Lower leg skin (tissue), 3 donors: ENCODE data around the gene CCL17.
"Not testable (repeated sequence)": the region's sequence is repeated elsewhere in the genome, so short reads cannot be mapped to it uniquely, and the experiment has no call there.

Source experiments
- POLR2A ChIP-seq, 2 donors: fragments of 450-650 bp; IDR thresholded peaks; one replicate each; pipeline ENCODE4 v1.6.1; 2016 to 2017; ENCODE audit warnings: antibody characterized with exemption in 2 of 2, mild to moderate bottlenecking in 1 of 2, moderate library complexity in 1 of 2
- TF ChIP-seq, protein P1 (sequence below), 3 donors: fragments of 450-650 bp; IDR thresholded peaks; one replicate each; pipeline ENCODE4 v1.5.1; 2016; ENCODE audit warnings: antibody characterized with exemption in 3 of 3, mild to moderate bottlenecking in 3 of 3, moderate library complexity in 2 of 3

DNA sequence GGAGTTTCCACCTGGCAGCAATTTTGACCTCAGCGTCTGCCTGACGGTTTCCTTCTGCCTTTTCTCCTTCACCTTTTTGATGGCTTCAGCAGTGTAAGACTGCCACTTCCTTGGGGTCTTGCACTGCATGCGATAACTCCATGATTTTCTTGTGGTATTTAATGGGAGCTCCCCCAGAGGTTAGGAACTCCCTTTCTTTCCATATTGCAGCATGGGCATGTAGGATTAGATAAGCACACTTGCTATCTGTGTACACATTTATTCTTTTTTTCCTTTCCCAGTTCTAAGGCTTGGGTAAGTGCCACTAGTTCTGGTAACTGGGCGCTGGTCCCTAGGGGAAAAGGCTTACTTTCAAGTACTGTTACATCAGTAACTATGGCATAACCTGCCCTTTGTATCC lies 7.1 kb upstream of the CCL17 start:
- not testable (repeated sequence) for TF ChIP-seq POLR2A (IDR thresholded peaks at IDR 0.05)
- TF ChIP-seq, protein P1, sequence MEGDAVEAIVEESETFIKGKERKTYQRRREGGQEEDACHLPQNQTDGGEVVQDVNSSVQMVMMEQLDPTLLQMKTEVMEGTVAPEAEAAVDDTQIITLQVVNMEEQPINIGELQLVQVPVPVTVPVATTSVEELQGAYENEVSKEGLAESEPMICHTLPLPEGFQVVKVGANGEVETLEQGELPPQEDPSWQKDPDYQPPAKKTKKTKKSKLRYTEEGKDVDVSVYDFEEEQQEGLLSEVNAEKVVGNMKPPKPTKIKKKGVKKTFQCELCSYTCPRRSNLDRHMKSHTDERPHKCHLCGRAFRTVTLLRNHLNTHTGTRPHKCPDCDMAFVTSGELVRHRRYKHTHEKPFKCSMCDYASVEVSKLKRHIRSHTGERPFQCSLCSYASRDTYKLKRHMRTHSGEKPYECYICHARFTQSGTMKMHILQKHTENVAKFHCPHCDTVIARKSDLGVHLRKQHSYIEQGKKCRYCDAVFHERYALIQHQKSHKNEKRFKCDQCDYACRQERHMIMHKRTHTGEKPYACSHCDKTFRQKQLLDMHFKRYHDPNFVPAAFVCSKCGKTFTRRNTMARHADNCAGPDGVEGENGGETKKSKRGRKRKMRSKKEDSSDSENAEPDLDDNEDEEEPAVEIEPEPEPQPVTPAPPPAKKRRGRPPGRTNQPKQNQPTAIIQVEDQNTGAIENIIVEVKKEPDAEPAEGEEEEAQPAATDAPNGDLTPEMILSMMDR (IDR thresholded peaks at IDR 0.05), result not testable (repeated sequence)
